ENCODE measurements around the gene OR5K3. TPM values are rescaled to one million over a fixed set of nuclear protein-coding genes. Genes with fewer than 3 reads are reported as not detected.

OR5K3 gene
- total and polyA plus RNA-seq, 8 donors = not detected

DNA sequence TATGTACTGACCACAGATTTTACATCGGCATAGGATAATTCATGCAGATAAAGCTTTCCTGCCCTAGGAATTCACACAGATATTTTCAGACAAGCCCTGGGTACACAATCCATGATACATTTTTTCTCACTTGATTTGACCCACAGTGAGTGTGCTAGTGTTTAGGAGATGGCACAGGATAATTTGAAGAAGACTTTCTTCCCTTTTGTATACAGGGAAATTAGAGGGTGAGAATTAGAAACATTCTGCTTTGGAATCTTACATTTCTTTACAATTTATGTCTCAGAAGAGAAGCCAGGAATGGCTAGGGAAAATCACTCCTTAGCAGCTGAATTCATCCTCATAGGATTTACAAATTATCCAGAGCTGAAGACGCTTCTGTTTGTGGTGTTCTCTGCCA lies 36.9 kb upstream of the OR5K3 start, which contains the start of gene OR5K4:
OR5K4 (plus strand) TSS at position 301 of the 400 bp plus-strand sequence; CDS start at position 301, 0 bp downstream.
- no peak for DNase-seq
- no peaks in the 10 kb centered on the region for H3K27me3 ChIP-seq
- H3K36me3 ChIP-seq = no peaks in the 10 kb centered on the region
- TF ChIP-seq POLR2A (IDR thresholded peaks at IDR 0.05) = no peak
- TF ChIP-seq, protein P1, sequence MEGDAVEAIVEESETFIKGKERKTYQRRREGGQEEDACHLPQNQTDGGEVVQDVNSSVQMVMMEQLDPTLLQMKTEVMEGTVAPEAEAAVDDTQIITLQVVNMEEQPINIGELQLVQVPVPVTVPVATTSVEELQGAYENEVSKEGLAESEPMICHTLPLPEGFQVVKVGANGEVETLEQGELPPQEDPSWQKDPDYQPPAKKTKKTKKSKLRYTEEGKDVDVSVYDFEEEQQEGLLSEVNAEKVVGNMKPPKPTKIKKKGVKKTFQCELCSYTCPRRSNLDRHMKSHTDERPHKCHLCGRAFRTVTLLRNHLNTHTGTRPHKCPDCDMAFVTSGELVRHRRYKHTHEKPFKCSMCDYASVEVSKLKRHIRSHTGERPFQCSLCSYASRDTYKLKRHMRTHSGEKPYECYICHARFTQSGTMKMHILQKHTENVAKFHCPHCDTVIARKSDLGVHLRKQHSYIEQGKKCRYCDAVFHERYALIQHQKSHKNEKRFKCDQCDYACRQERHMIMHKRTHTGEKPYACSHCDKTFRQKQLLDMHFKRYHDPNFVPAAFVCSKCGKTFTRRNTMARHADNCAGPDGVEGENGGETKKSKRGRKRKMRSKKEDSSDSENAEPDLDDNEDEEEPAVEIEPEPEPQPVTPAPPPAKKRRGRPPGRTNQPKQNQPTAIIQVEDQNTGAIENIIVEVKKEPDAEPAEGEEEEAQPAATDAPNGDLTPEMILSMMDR (IDR thresholded peaks at IDR 0.05) = no peak
- TF ChIP-seq POLR2AphosphoS5 (IDR thresholded peaks at IDR 0.05) = no peak
- TF ChIP-seq EP300 (IDR thresholded peaks at IDR 0.05) = no peak
- intact Hi-C loops (cut with DNase I; ENCODE audit: low total_unique reads) = no loop called here
- H3K9me3 ChIP-seq = peaks cover 0 to 4% (median 0%) of the 10 kb centered on the region in 4 donors
- H3K4me3 ChIP-seq = no peak within 1 kb of the TSS
- WGBS, 5 donors = 77 to 83% (median 79%) methylated on average over 2 of the region's 2 CpGs
- no peaks in the 10 kb centered on the region for H3K4me1 ChIP-seq
- no peak within 1 kb of the TSS for H3K27ac ChIP-seq

DNA sequence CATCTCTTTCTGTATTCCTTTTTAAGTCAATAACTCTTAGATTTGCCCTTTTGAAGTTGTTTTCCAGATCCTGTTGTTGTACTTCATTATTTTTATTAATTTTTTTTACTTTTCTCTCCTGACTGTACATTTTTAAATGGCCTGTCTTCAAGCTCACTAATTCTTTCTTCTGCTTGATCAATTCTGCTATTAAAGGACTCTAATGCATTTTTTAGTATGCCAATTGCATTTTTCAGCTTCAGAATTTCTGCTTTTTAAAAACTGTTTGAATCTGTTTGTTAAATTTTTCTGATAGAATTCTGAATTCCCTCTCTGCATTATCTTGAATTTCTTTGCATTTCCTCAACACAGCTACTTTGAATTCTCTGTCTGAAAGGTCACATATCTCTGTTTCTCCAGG lies 31.2 kb upstream of the OR5K3 start:
- Histone ChIP-seq H3K4me1 (no peaks in the 10 kb centered on the region), H3K4me3 (no peak overlapping the region), H3K36me3 (no peaks in the 10 kb centered on the region), H3K27me3 (no peaks in the 10 kb centered on the region), H3K27ac (no peak overlapping the region), H3K9me3 (peaks cover 0 to 22% (median 14%) of the 10 kb centered on the region in 4 donors)
- intact Hi-C loops (cut with DNase I; ENCODE audit: low total_unique reads) = no loop called here
- no peak for DNase-seq
- TF ChIP-seq EP300 (IDR thresholded peaks at IDR 0.05) = no peak
- no peak for TF ChIP-seq POLR2A (IDR thresholded peaks at IDR 0.05)
- TF ChIP-seq, protein P1 (IDR thresholded peaks at IDR 0.05) = no peak
- TF ChIP-seq POLR2AphosphoS5 (IDR thresholded peaks at IDR 0.05) = no peak

DNA sequence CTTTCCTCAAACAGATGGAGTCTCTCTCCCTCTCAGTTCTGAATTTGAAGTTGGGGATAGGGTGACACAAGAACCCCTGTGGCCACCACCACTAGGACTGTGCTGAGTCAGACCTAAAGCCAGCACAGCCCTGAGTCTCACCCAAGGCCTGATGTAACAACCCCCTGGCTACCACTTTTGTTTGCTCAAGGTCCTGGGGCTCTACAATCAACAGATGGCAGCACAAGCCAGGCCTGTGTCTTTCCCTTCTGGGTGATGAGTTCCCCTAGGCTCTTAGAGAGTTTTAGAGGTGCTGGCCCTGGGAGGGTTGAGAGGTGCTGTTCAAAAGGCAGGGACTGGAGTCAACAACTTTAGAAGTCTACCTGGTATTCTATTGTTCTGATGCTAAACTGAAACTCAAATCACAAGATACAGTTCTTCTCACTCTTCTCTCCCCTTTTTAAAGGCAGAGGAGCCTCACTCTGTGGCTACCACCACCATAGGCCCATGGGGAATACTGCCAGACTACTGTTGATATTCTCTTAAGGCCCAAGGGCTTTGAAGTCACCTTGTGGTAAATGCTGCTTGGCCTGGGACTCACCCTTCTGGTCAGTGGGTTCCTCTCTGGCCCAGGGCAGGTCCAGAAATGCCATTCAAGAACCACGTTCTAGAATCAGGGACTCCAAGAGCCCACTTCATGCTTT lies 30.3 kb upstream of the OR5K3 start:
- DNase-seq = no peak
- Histone ChIP-seq H3K27me3 (no peaks in the 10 kb centered on the region), H3K4me1 (no peaks in the 10 kb centered on the region), H3K9me3 (peaks cover 0 to 22% (median 14%) of the 10 kb centered on the region in 4 donors), H3K36me3 (no peaks in the 10 kb centered on the region), H3K4me3 (no peak overlapping the region), H3K27ac (no peak overlapping the region)
- intact Hi-C loops (cut with DNase I; ENCODE audit: low total_unique reads) = no loop called here
- no peak for TF ChIP-seq EP300 (IDR thresholded peaks at IDR 0.05)
- TF ChIP-seq POLR2AphosphoS5 (IDR thresholded peaks at IDR 0.05) = no peak
- TF ChIP-seq, protein P1 (IDR thresholded peaks at IDR 0.05) = no peak
- no peak for TF ChIP-seq POLR2A (IDR thresholded peaks at IDR 0.05)
- WGBS, 5 donors = 29 to 90% (median 73%) methylated on average over 1 of the region's 1 CpG

- WGBS, 5 donors = 87 to 98% (median 94%) methylated on average over 3 of the region's 3 CpGs
- TF ChIP-seq POLR2A (IDR thresholded peaks at IDR 0.05) (no peak), POLR2AphosphoS5 (IDR thresholded peaks at IDR 0.05) (no peak), EP300 (IDR thresholded peaks at IDR 0.05) (no peak)
- TF ChIP-seq, protein P1 (IDR thresholded peaks at IDR 0.05) = no peak
- Histone ChIP-seq H3K27me3 (no peaks in the 10 kb centered on the region), H3K36me3 (no peaks in the 10 kb centered on the region), H3K27ac (no peak overlapping the region), H3K4me1 (no peaks in the 10 kb centered on the region), H3K9me3 (peaks cover 0 to 22% (median 14%) of the 10 kb centered on the region in 4 donors), H3K4me3 (no peak overlapping the region)
- no peak for DNase-seq
- intact Hi-C loops (cut with DNase I; ENCODE audit: low total_unique reads) = no loop called here
Measured at GRCh38 chr3:98360681-98361080, 29.8 kb upstream of the OR5K3 start.
